CD14-positive monocyte (primary cell): ENCODE data around the gene PTPN2. TPM values are rescaled to one million over a fixed set of nuclear protein-coding genes. Genes with fewer than 3 reads are reported as not detected.

ENCODE experiments used
- DNase-seq, 3 donors: peaks; one replicate each; pipeline ENCODE4 v3.0.0-alpha.2; 2011 to 2022
- H2AFZ ChIP-seq: 2 replicates; pipeline ENCODE4 v1.6.0; 2012; ENCODE audit warnings: mild to moderate bottlenecking, low read depth, low read length, inconsistent platforms; ENCODE audit not compliant: insufficient read depth, poor library complexity, severe bottlenecking
- H3K27ac ChIP-seq, 2 donors: 1 replicate in 1 of 2; 2 replicates in 1 of 2; pipeline ENCODE4 v1.5.1; 2012 to 2013; ENCODE audit warnings: low read length in 2 of 2, control low read depth in 1 of 2, inconsistent platforms in 1 of 2, low read depth in 1 of 2, mild to moderate bottlenecking in 1 of 2
- H3K27me3 ChIP-seq, 2 donors: one replicate each; pipeline versions ENCODE4 v1.6.0 to v1.6.1; 2011 to 2013; ENCODE audit warnings: low read length in 2 of 2; ENCODE audit not compliant: control insufficient read depth in 2 of 2, insufficient read depth in 2 of 2
- H3K36me3 ChIP-seq, 2 donors: replicated peaks in 1 of 2; 1 replicate in 1 of 2; 2 replicates in 1 of 2; pipeline versions ENCODE4 v1.5.1 to v1.6.1; 2012 to 2013; ENCODE audit warnings: low read length in 2 of 2, control low read depth in 1 of 2, inconsistent platforms in 1 of 2, mild to moderate bottlenecking in 1 of 2; ENCODE audit not compliant: insufficient read depth in 2 of 2, control insufficient read depth in 1 of 2
- H3K4me1 ChIP-seq, 2 donors: 1 replicate in 1 of 2; 2 replicates in 1 of 2; pipeline versions ENCODE4 v1.5.1 to v1.6.1; 2012 to 2013; ENCODE audit warnings: low read length in 2 of 2, control low read depth in 1 of 2, inconsistent platforms in 1 of 2, mild to moderate bottlenecking in 1 of 2, moderate library complexity in 1 of 2; ENCODE audit not compliant: insufficient read depth in 2 of 2, control insufficient read depth in 1 of 2
- H3K4me2 ChIP-seq: replicated peaks from 2 replicates; pipeline ENCODE3; 2012; ENCODE audit warnings: low read length, moderate library complexity, mild to moderate bottlenecking; ENCODE audit not compliant: poor library complexity, severe bottlenecking; ENCODE audit errors: extremely low read depth
- H3K4me3 ChIP-seq, 3 experiments: fragments of 200-600 bp in 1 of 3; sonication (generic) in 1 of 3; replicated peaks in 1 of 3; 1 replicate in 2 of 3; 2 replicates in 1 of 3; pipeline ENCODE4 v1.5.1; 2011 to 2013; ENCODE audit warnings: low read length in 3 of 3, mild to moderate bottlenecking in 3 of 3, control low read depth in 2 of 3, low read depth in 2 of 3, inconsistent platforms in 1 of 3, moderate library complexity in 1 of 3
- H3K79me2 ChIP-seq: 2 replicates; pipeline ENCODE4 v1.6.0; 2012; ENCODE audit warnings: mild to moderate bottlenecking, control low read depth, inconsistent platforms, low read length, moderate library complexity; ENCODE audit not compliant: insufficient read depth
- H3K9ac ChIP-seq: 2 replicates; pipeline ENCODE4 v1.6.0; 2017; ENCODE audit warnings: low read length, mild to moderate bottlenecking; ENCODE audit not compliant: insufficient read depth, poor library complexity, severe bottlenecking
- H3K9me3 ChIP-seq, 2 donors: replicated peaks in 1 of 2; 1 replicate in 1 of 2; 2 replicates in 1 of 2; pipeline versions ENCODE4 v1.5.1 to v1.6.1; 2012 to 2013; ENCODE audit warnings: low read length in 2 of 2, control low read depth in 1 of 2; ENCODE audit not compliant: control insufficient read depth in 1 of 2, insufficient read depth in 1 of 2
- H4K20me1 ChIP-seq: 2 replicates; pipeline ENCODE4 v1.6.0; 2012; ENCODE audit warnings: mild to moderate bottlenecking, low read length, control low read depth, moderate library complexity; ENCODE audit not compliant: insufficient read depth
- H3K27ac Mint-ChIP-seq, 7 donors: one replicate each; pipeline ENCODE4 v1.8.0; 2020; ENCODE audit warnings: mild to moderate bottlenecking in 7 of 7, mixed read lengths in 7 of 7, moderate library complexity in 6 of 7, inconsistent platforms in 2 of 7
- H3K27me3 Mint-ChIP-seq, 3 donors: one replicate each; pipeline ENCODE4 v1.8.0; 2021 to 2022; ENCODE audit warnings: low read depth in 3 of 3, mild to moderate bottlenecking in 3 of 3, mixed read lengths in 3 of 3, moderate library complexity in 3 of 3, inconsistent platforms in 1 of 3
- H3K36me3 Mint-ChIP-seq, 2 donors: one replicate each; pipeline ENCODE4 v1.8.0; 2020; ENCODE audit warnings: mixed read lengths in 2 of 2, inconsistent platforms in 1 of 2, mild to moderate bottlenecking in 1 of 2
- H3K4me1 Mint-ChIP-seq: one replicate; pipeline ENCODE4 v1.8.0; 2020; ENCODE audit warnings: mild to moderate bottlenecking, mixed read lengths
- H3K4me3 Mint-ChIP-seq, 2 donors: one replicate each; pipeline ENCODE4 v1.8.0; 2020; ENCODE audit warnings: mild to moderate bottlenecking in 2 of 2, mixed read lengths in 2 of 2, moderate library complexity in 1 of 2
- H3K9me3 Mint-ChIP-seq, 7 donors: one replicate each; pipeline ENCODE4 v1.8.0; 2020 to 2022; ENCODE audit warnings: mixed read lengths in 7 of 7, mild to moderate bottlenecking in 6 of 7, moderate library complexity in 6 of 7, inconsistent platforms in 2 of 7
- CTCF ChIP-seq: fragments of 200-600 bp; IDR thresholded peaks from one replicate; pipeline ENCODE4 v1.8.0; 2022; ENCODE audit warnings: antibody characterized with exemption, mild to moderate bottlenecking
- WGBS: methylation state at CpG from one replicate; pipeline ENCODE4 v1.1.5; 2013; ENCODE audit warnings: missing lambda C conversion rate; ENCODE audit not compliant: insufficient coverage; 5-methylcytosine and 5-hydroxymethylcytosine counted together
- intact Hi-C, 2 donors: fragments of 100-400 bp; cut with micrococcal nuclease; formaldehyde crosslinking; loops; one replicate each; pipeline versions ENCODE4 v1.15.0 to v1.15.1; 2023
- polyA plus RNA-seq, 3 donors: library from polyadenylated mRNA; depleted of rRNA in 1 of 3; unstranded in 2 of 3; stranded (reverse) in 1 of 3; fragments of 300-500 nt in 2 of 3; fragments of >200 nt in 1 of 3; fragmentation: Illumina TruSeq in 2 of 3; gene quantifications; 1 replicate in 2 of 3; 2 replicates in 1 of 3; pipeline ENCODE4 v1.2.3, GENCODE V29; 2012 to 2021

PTPN2 gene
- polyA plus RNA-seq, 3 donors, result 55.6 to 108 (median 78.4) TPM

GRCh38 chr18:12882453-12883371 lies 1.3 kb downstream of the PTPN2 start:
- no peaks in the 10 kb centered on the region for H3K9me3 Mint-ChIP-seq
- peak overlapping the region; percentile 86 for H3K4me2 ChIP-seq
- H3K27ac ChIP-seq, result peak overlapping the region; percentile 97 to 98
- H3K27ac Mint-ChIP-seq, result peak overlapping the region; percentile 90 to 94 (median 92)
- TF ChIP-seq CTCF, result no peak
- peak overlapping the region; percentile 71 for H2AFZ ChIP-seq
- DNase-seq, result no peak
- 1% methylated on average over 14 of the region's 22 CpGs for WGBS
- intact Hi-C loops, result loop anchor here (2.0 to 10.0 kb wide), 5 partner anchors 40 to 842 kb away; partner anchors contain the start of genes SEH1L (in 2 of the 2), CEP192 (in 1 of the 2), FAM210A (in 1 of the 2) and RNMT (in 1 of the 2)
- peaks cover 87% of the 10 kb centered on the region for H3K79me2 ChIP-seq
- no peaks in the 10 kb centered on the region for H3K27me3 ChIP-seq
- no peaks in the 10 kb centered on the region for H3K27me3 Mint-ChIP-seq
- peaks cover 62 to 69% of the 10 kb centered on the region in 2 donors for H3K4me1 ChIP-seq
- peak overlapping the region; percentile 68 to 83 (median 83) for H3K4me3 ChIP-seq
- H3K36me3 ChIP-seq, result no peaks in the 10 kb centered on the region
- peaks cover 33% of the 10 kb centered on the region for H4K20me1 ChIP-seq
- peak overlapping the region; percentile 97 for H3K9ac ChIP-seq
- H3K9me3 ChIP-seq, result no peaks in the 10 kb centered on the region
- peaks cover 69% of the 10 kb centered on the region for H3K4me1 Mint-ChIP-seq
- H3K36me3 Mint-ChIP-seq, result peaks cover 2 to 5% of the 10 kb centered on the region in 2 donors
- peak overlapping the region; percentile 90 to 94 for H3K4me3 Mint-ChIP-seq

GRCh38 chr18:12880541-12880910 lies 3.5 kb downstream of the PTPN2 start:
- peak; percentile 27 to 55 (median 51) for DNase-seq
- H2AFZ ChIP-seq, result no peak overlapping the region
- peak overlapping the region in 1 of 3 experiments; percentile 38 for H3K4me3 ChIP-seq
- H3K27me3 Mint-ChIP-seq, result no peaks in the 10 kb centered on the region
- WGBS, result 35% methylated on average over 2 of the region's 2 CpGs
- H3K4me1 ChIP-seq, result peaks cover 61% of the 10 kb centered on the region in 2 donors
- H3K9me3 ChIP-seq, result no peaks in the 10 kb centered on the region
- peaks cover 74% of the 10 kb centered on the region for H3K4me1 Mint-ChIP-seq
- peaks cover 6 to 18% of the 10 kb centered on the region in 2 donors for H3K36me3 Mint-ChIP-seq
- H3K4me2 ChIP-seq, result peak overlapping the region; percentile 50
- no peaks in the 10 kb centered on the region for H3K36me3 ChIP-seq
- TF ChIP-seq CTCF, result no peak
- intact Hi-C loops, result loop anchor here (5.0 to 10.0 kb wide), 4 partner anchors 38 to 844 kb away; partner anchors contain the start of genes SEH1L (in 2 of the 2), CEP192 (in 1 of the 2), FAM210A (in 1 of the 2) and RNMT (in 1 of the 2)
- peak overlapping the region; percentile 23 for H3K9ac ChIP-seq
- peak overlapping the region; percentile 89 to 97 (median 96) for H3K27ac Mint-ChIP-seq
- peak overlapping the region; percentile 52 to 77 for H3K4me3 Mint-ChIP-seq
- H3K27me3 ChIP-seq, result no peaks in the 10 kb centered on the region
- peaks cover 91% of the 10 kb centered on the region for H3K79me2 ChIP-seq
- H3K27ac ChIP-seq, result peak overlapping the region; percentile 73 to 98
- H4K20me1 ChIP-seq, result peaks cover 49% of the 10 kb centered on the region
- peaks cover 0 to 1% (median 0%) of the 10 kb centered on the region in 7 donors for H3K9me3 Mint-ChIP-seq
